Trophoblast cell (in vitro differentiated cells and primary cell): ENCODE data around the gene SOX8.
A peak's percentile ranks its signal among the peaks of the same experiment; 100 is the strongest.

Experiments used
- DNase-seq, 2 donors: peaks; one replicate each; pipeline ENCODE4 v3.0.0-alpha.2; 2016
- H2AFZ ChIP-seq: 2 replicates; pipeline ENCODE4 v1.6.1; 2013; ENCODE audit warnings: low read length, moderate library complexity, mild to moderate bottlenecking; ENCODE audit not compliant: insufficient read depth, poor library complexity
- H2AK5ac ChIP-seq: 2 replicates; pipeline ENCODE4 v1.6.1; 2013; ENCODE audit warnings: mild to moderate bottlenecking, low read length
- H2BK120ac ChIP-seq: 2 replicates; pipeline ENCODE4 v1.6.1; 2013; ENCODE audit warnings: low read length, mild to moderate bottlenecking, moderate library complexity; ENCODE audit not compliant: insufficient read depth, poor library complexity
- H2BK12ac ChIP-seq: 2 replicates; pipeline ENCODE4 v1.6.1; 2013; ENCODE audit warnings: mild to moderate bottlenecking, low read length, moderate library complexity
- H2BK5ac ChIP-seq: 2 replicates; pipeline ENCODE4 v1.6.1; 2013; ENCODE audit warnings: low read length, low read depth, moderate library complexity, mild to moderate bottlenecking; ENCODE audit not compliant: poor library complexity
- H3K14ac ChIP-seq: 2 replicates; pipeline ENCODE4 v1.6.1; 2013; ENCODE audit warnings: mild to moderate bottlenecking, low read length
- H3K18ac ChIP-seq: 2 replicates; pipeline ENCODE4 v1.6.1; 2013; ENCODE audit warnings: mild to moderate bottlenecking, low read length
- H3K23ac ChIP-seq: 2 replicates; pipeline ENCODE4 v1.6.1; 2013; ENCODE audit warnings: low read length
- H3K27ac ChIP-seq: 2 replicates; pipeline ENCODE4 v1.5.1; 2013; ENCODE audit warnings: low read depth, mild to moderate bottlenecking, inconsistent platforms, low read length, moderate library complexity
- H3K27me3 ChIP-seq: 2 replicates; pipeline ENCODE4 v1.6.1; 2013; ENCODE audit warnings: inconsistent platforms, mild to moderate bottlenecking, low read length, moderate library complexity; ENCODE audit not compliant: insufficient read depth
- H3K36me3 ChIP-seq, 2 experiments: 1 replicate in 1 of 2; 2 replicates in 1 of 2; pipeline ENCODE4 v1.6.1; 2013; ENCODE audit warnings: low read length in 2 of 2, mild to moderate bottlenecking in 2 of 2, moderate library complexity in 1 of 2; ENCODE audit not compliant: insufficient read depth in 2 of 2, control insufficient read depth in 1 of 2
- H3K4ac ChIP-seq: 2 replicates; pipeline ENCODE4 v1.6.1; 2013; ENCODE audit warnings: low read depth, mild to moderate bottlenecking, low read length, moderate library complexity
- H3K4me1 ChIP-seq, 2 experiments: 1 replicate in 1 of 2; 2 replicates in 1 of 2; pipeline ENCODE4 v1.6.1; 2013; ENCODE audit warnings: low read length in 2 of 2, mild to moderate bottlenecking in 2 of 2, moderate library complexity in 1 of 2; ENCODE audit not compliant: insufficient read depth in 2 of 2, control insufficient read depth in 1 of 2
- H3K4me2 ChIP-seq: 2 replicates; pipeline ENCODE4 v1.6.1; 2013; ENCODE audit warnings: inconsistent platforms, mild to moderate bottlenecking, low read length, moderate library complexity
- H3K4me3 ChIP-seq: 2 replicates; pipeline ENCODE4 v1.5.1; 2013; ENCODE audit warnings: mild to moderate bottlenecking, low read depth, low read length, inconsistent platforms
- H3K79me1 ChIP-seq: one replicate; pipeline ENCODE4 v1.6.1; 2013; ENCODE audit warnings: low read length
- H3K79me2 ChIP-seq: 2 replicates; pipeline ENCODE4 v1.6.1; 2013; ENCODE audit warnings: low read length, mild to moderate bottlenecking; ENCODE audit not compliant: control insufficient read depth, insufficient read depth, poor library complexity
- H3K9ac ChIP-seq: 2 replicates; pipeline ENCODE4 v1.6.1; 2013; ENCODE audit warnings: mild to moderate bottlenecking, low read length
- H3K9me3 ChIP-seq: 2 replicates; pipeline ENCODE4 v1.6.1; 2013; ENCODE audit warnings: low read depth, mild to moderate bottlenecking, control low read depth, inconsistent platforms, low read length; ENCODE audit not compliant: insufficient read depth
- H4K12ac ChIP-seq: 2 replicates; pipeline ENCODE4 v1.6.1; 2013; ENCODE audit warnings: low read depth, mild to moderate bottlenecking, low read length, moderate library complexity
- H4K8ac ChIP-seq: 2 replicates; pipeline ENCODE4 v1.6.1; 2013; ENCODE audit warnings: low read depth, mild to moderate bottlenecking, low read length, moderate library complexity
- H4K91ac ChIP-seq: one replicate; pipeline ENCODE4 v1.6.1; 2013; ENCODE audit warnings: low read depth, mild to moderate bottlenecking, low read length, moderate library complexity
- WGBS: extraction: QIAGEN DNeasy Blood & Tissue Kit; methylation state at CpG from one replicate; pipeline ENCODE4 v1.1.7; 2013; ENCODE audit warnings: missing lambda C conversion rate; ENCODE audit not compliant: insufficient read length, insufficient coverage; ENCODE audit errors: extremely low coverage; 5-methylcytosine and 5-hydroxymethylcytosine counted together

SOX8 gene

DNA sequence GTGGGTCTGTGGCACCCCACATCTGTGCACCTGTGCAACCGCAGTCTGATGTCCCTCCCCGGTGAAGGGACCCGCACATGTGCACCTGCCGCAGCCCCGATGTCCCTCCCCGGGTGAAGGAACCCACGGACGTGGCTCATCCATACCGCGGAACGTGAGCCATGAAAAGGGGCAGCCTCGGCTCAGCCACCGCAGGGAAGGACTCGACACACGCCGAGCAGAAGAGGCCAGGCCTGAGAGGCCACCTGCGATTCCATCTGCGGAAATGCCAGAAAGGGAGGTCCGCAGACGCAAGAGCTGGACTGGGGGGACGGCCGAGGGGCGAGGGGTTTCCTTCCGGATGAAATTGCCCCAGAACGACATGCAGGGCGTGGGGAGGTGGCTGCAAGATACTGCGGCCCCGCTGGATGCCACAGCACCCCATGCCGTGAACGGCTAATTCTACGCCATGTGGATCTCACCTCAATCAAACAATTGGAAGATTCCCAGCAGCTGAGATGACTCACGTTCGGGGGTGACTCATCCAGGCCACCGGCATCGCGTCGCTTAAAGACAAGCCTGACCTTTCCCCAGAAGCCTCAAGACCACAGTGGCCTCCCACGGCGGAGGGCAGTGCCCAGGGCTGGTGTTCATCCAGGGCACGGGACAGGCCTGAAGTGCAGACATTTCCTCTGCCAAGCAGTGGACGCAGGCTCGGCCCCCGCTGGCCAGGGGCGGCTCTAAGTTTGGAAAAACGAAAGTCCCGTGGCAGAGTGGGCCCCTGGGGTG is 21.0 kb downstream of the SOX8 start:
- no peak overlapping the region for H3K14ac ChIP-seq
- H3K36me3 ChIP-seq, result no peaks in the 10 kb centered on the region
- H3K79me1 ChIP-seq, result no peaks in the 10 kb centered on the region
- H2AK5ac ChIP-seq, result no peak overlapping the region
- no peaks in the 10 kb centered on the region for H3K27me3 ChIP-seq
- no peak overlapping the region for H4K91ac ChIP-seq
- H3K79me2 ChIP-seq, result no peaks in the 10 kb centered on the region
- DNase-seq, result peak; percentile 67 to 90
- no peak overlapping the region for H3K27ac ChIP-seq
- no peak overlapping the region for H4K8ac ChIP-seq
- H3K4me2 ChIP-seq, result no peak overlapping the region
- no CpG with 5 or more reads among the region's 46 CpGs for WGBS
- no peak overlapping the region for H3K9ac ChIP-seq
- no peak overlapping the region for H2BK5ac ChIP-seq
- H3K4me3 ChIP-seq, result no peak overlapping the region
- no peak overlapping the region for H3K23ac ChIP-seq
- H2BK12ac ChIP-seq, result no peak overlapping the region
- H3K9me3 ChIP-seq, result peaks cover 19% of the 10 kb centered on the region
- no peaks in the 10 kb centered on the region for H3K4me1 ChIP-seq
- no peak overlapping the region for H2AFZ ChIP-seq
- H2BK120ac ChIP-seq, result no peak overlapping the region
- H4K12ac ChIP-seq, result no peak overlapping the region
- no peak overlapping the region for H3K4ac ChIP-seq
- H3K18ac ChIP-seq, result no peak overlapping the region

DNA sequence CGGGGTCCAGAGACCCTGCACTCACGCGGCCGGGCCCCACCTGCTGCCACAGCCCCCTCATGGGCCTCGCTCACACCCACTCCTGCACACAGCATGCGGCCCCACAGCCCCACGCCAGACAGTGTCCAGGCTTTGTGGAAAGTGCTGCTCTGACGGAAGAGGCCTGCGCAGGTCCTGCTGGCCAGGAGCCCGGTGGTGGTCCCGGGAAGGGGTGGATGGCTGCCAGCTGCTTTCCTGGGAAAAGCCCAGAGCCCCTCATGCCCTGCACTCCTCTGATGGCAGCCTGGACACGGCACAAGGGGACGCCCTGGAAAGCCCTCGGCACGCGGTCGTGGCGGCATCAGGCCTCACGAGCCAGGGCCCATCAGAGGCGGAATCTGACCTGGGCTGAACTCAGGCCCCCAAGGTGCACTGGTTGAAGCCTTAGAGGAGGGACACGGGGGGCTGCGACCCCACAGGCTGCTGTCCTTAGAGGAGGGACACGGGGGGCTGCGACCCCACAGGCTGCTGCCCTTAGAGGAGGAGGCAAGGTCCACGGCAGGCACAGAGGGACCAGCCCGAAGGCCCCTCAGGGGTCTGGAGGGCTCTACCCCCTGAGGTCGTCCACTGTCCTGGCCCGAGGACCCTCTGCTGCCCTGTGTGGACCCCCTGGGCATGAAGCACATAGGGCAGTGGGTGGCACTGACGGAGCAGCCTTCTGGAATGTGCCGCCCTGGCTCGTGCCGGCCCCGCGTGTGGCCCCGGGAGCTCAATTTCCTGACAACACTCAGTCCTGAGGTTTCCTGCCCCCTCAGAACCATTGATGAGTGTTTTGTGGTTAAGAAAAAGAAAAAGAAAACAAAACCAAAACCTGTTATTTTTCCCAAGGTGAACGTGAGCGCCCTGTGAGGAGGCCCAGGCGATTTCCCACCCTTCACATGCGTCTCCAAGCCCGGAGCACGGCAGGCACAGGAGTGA is 22.1 kb downstream of the SOX8 start:
- H2AFZ ChIP-seq, result no peak overlapping the region
- no peak overlapping the region for H3K9ac ChIP-seq
- no peak overlapping the region for H3K4me3 ChIP-seq
- H2BK5ac ChIP-seq, result no peak overlapping the region
- peaks cover 13% of the 10 kb centered on the region for H3K9me3 ChIP-seq
- no peak overlapping the region for H3K23ac ChIP-seq
- H3K27me3 ChIP-seq, result no peaks in the 10 kb centered on the region
- H3K79me1 ChIP-seq, result no peaks in the 10 kb centered on the region
- peak overlapping the region; percentile 23 for H3K14ac ChIP-seq
- peak overlapping the region; percentile 29 for H2BK12ac ChIP-seq
- H4K12ac ChIP-seq, result no peak overlapping the region
- no peak overlapping the region for H2BK120ac ChIP-seq
- WGBS, result no CpG with 5 or more reads among the region's 41 CpGs
- H4K91ac ChIP-seq, result no peak overlapping the region
- H3K4ac ChIP-seq, result no peak overlapping the region
- no peak overlapping the region for H4K8ac ChIP-seq
- DNase-seq, result no peak
- no peak overlapping the region for H3K27ac ChIP-seq
- no peak overlapping the region for H3K4me2 ChIP-seq
- H3K18ac ChIP-seq, result no peak overlapping the region
- no peaks in the 10 kb centered on the region for H3K79me2 ChIP-seq
- H2AK5ac ChIP-seq, result no peak overlapping the region
- no peaks in the 10 kb centered on the region for H3K36me3 ChIP-seq
- no peaks in the 10 kb centered on the region for H3K4me1 ChIP-seq

DNA sequence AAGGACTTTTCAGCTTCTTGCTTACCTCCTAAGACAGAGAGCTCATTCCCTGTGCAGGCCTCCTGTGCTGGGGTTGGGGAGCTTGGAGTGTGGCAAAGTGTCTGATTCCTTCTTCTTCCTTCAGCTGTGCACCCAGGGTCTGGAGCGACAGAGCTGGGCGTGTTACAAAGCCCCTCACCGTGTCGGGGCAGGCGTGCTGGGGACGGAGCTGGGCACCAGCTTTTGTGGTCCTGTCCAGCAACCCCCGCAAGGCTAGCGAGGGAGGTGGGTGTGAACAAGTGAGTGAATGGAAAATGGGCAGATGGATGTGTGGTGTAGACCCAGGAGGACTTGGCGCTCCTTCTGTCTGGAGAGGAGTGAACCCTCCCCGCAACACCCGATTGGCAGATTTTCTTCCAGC is 23.7 kb downstream of the SOX8 start:
- no peak overlapping the region for H2BK5ac ChIP-seq
- no peak overlapping the region for H3K14ac ChIP-seq
- no peak overlapping the region for H3K27ac ChIP-seq
- peaks cover 6% of the 10 kb centered on the region for H3K9me3 ChIP-seq
- H2BK12ac ChIP-seq, result no peak overlapping the region
- H4K8ac ChIP-seq, result no peak overlapping the region
- no peak overlapping the region for H3K4me3 ChIP-seq
- H3K36me3 ChIP-seq, result no peaks in the 10 kb centered on the region
- H3K4me2 ChIP-seq, result no peak overlapping the region
- H3K23ac ChIP-seq, result no peak overlapping the region
- no peak overlapping the region for H4K91ac ChIP-seq
- WGBS, result no CpG with 5 or more reads among the region's 11 CpGs
- H3K79me1 ChIP-seq, result no peaks in the 10 kb centered on the region
- no peak overlapping the region for H2AFZ ChIP-seq
- no peak for DNase-seq
- H2BK120ac ChIP-seq, result no peak overlapping the region
- H3K4ac ChIP-seq, result no peak overlapping the region
- no peaks in the 10 kb centered on the region for H3K4me1 ChIP-seq
- no peaks in the 10 kb centered on the region for H3K79me2 ChIP-seq
- no peak overlapping the region for H3K18ac ChIP-seq
- no peak overlapping the region for H3K9ac ChIP-seq
- H4K12ac ChIP-seq, result no peak overlapping the region
- no peaks in the 10 kb centered on the region for H3K27me3 ChIP-seq
- no peak overlapping the region for H2AK5ac ChIP-seq

DNA sequence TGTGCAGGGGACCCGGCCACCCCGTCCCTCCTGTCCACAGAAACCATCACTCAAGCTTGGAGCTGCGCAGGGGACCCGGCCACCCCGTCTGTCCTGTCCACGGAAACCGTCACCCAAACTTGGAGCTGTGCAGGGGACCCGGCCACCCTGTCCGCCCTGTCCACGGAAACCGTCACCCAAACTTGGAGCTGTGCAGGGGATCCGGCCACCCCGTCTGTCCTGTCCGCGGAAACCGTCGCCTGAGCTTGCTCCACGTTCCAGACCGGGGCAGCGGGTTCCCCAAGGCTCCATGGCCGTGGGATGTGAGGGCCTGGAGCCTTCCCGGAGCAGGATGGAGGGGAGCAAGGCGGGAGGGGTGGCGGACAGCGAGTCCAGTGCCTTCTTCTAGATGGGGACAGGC is 25.2 kb downstream of the SOX8 start:
- Histone ChIP-seq H3K9ac (no peak overlapping the region), H3K79me2 (no peaks in the 10 kb centered on the region), H3K79me1 (no peaks in the 10 kb centered on the region), H2BK120ac (no peak overlapping the region), H3K9me3 (peaks cover 3% of the 10 kb centered on the region), H3K27me3 (no peaks in the 10 kb centered on the region), H4K91ac (no peak overlapping the region), H3K27ac (no peak overlapping the region), H4K12ac (no peak overlapping the region), H3K23ac (no peak overlapping the region), H4K8ac (no peak overlapping the region), H3K18ac (no peak overlapping the region), H3K4me2 (no peak overlapping the region), H2BK5ac (no peak overlapping the region), H3K4me1 (no peaks in the 10 kb centered on the region), H3K4me3 (no peak overlapping the region), H2BK12ac (no peak overlapping the region), H2AK5ac (no peak overlapping the region), H2AFZ (no peak overlapping the region), H3K14ac (no peak overlapping the region), H3K36me3 (no peaks in the 10 kb centered on the region), H3K4ac (no peak overlapping the region)
- no CpG with 5 or more reads among the region's 25 CpGs for WGBS
- no peak for DNase-seq
